OCI-LY7 (cell line): ENCODE measurements around the gene GDNF. TPM values are rescaled to one million over a fixed set of nuclear protein-coding genes. Genes with fewer than 3 reads are reported as not detected.

Experiments used
- BruUV-seq: library from RNA; stranded (reverse); fragments of 400-500 nt; replicated peaks from 2 replicates; lab custom pipeline; 2021; lab: Mats Ljungman, UMichigan
- CTCF ChIA-PET: fragments of 300-600 bp; sonication (Branson Sonifier 250); formaldehyde crosslinking; loops from one replicate; lab custom pipeline; 2022; ENCODE audit warnings: antibody characterized with exemption; ENCODE audit not compliant: unreplicated experiment; lab: Charles Lee
- POLR2A ChIA-PET: fragments of 300-600 bp; sonication (Branson Sonifier 250); formaldehyde crosslinking; loops from one replicate; lab custom pipeline; 2022; ENCODE audit warnings: antibody characterized with exemption; lab: Charles Lee
- DNase-seq: peaks from one replicate; pipeline ENCODE4 v3.0.0-alpha.2; 2015; ENCODE audit warnings: low spot score
- H2AFZ ChIP-seq: fragments of 200-600 bp; sonication (generic), shearing (Covaris generic); 2 replicates; pipeline ENCODE4 v1.6.1; 2014; ENCODE audit warnings: mild to moderate bottlenecking, antibody characterized with exemption, low read length, moderate library complexity
- H3K27ac ChIP-seq: fragments of 200-600 bp; sonication (generic); 2 replicates; pipeline ENCODE4 v1.5.1; 2014; ENCODE audit warnings: mixed run types, low read depth, mild to moderate bottlenecking, moderate library complexity, low read length, inconsistent platforms; ENCODE audit not compliant: poor library complexity, severe bottlenecking
- H3K36me3 ChIP-seq: fragments of 200-600 bp; sonication (generic); 2 replicates; pipeline ENCODE4 v1.6.1; 2014; ENCODE audit warnings: mild to moderate bottlenecking, antibody characterized with exemption, low read length, moderate library complexity, mixed read lengths; ENCODE audit not compliant: insufficient read depth
- H3K4me1 ChIP-seq: fragments of 200-600 bp; sonication (generic); 2 replicates; pipeline ENCODE4 v1.5.1; 2014; ENCODE audit warnings: mild to moderate bottlenecking, low read length; ENCODE audit not compliant: insufficient read depth, poor library complexity, severe bottlenecking
- H3K4me2 ChIP-seq: fragments of 200-600 bp; sonication (generic); 2 replicates; pipeline ENCODE4 v1.6.1; 2014; ENCODE audit warnings: mild to moderate bottlenecking, low read length
- H3K4me3 ChIP-seq: fragments of 200-600 bp; sonication (generic); 2 replicates; pipeline ENCODE4 v1.5.1; 2014; ENCODE audit warnings: mild to moderate bottlenecking, low read depth, low read length; ENCODE audit not compliant: poor library complexity, severe bottlenecking
- H3K79me2 ChIP-seq: fragments of 200-600 bp; sonication (generic); 2 replicates; pipeline ENCODE4 v1.6.1; 2016; ENCODE audit warnings: low read depth, mild to moderate bottlenecking, low read length, moderate library complexity, mixed read lengths; ENCODE audit not compliant: insufficient read depth
- H3K9me2 ChIP-seq: fragments of 200-600 bp; sonication (generic); 2 replicates; pipeline ENCODE4 v1.6.1; 2016; ENCODE audit warnings: mild to moderate bottlenecking, low read length, mixed read lengths; ENCODE audit not compliant: insufficient read depth
- H3K9me3 ChIP-seq: fragments of 200-600 bp; sonication (generic); 2 replicates; pipeline ENCODE4 v1.6.1; 2014; ENCODE audit warnings: mild to moderate bottlenecking, mixed run types, low read length, mixed read lengths
- H4K20me1 ChIP-seq: fragments of 200-600 bp; sonication (generic); 2 replicates; pipeline ENCODE4 v1.6.1; 2014; ENCODE audit warnings: mild to moderate bottlenecking, antibody characterized with exemption, low read length, moderate library complexity, mixed read lengths; ENCODE audit not compliant: insufficient read depth
- EZH2phosphoT487 ChIP-seq: fragments of 200-600 bp; sonication (generic); IDR thresholded peaks from 2 replicates; pipeline ENCODE4 v1.6.1; 2018; ENCODE audit warnings: low read depth, borderline replicate concordance, mild to moderate bottlenecking, mixed run types, antibody characterized with exemption, low read length, moderate library complexity, mixed read lengths
- intact Hi-C: fragments of 100-400 bp; cut with micrococcal nuclease; formaldehyde crosslinking; loops from one replicate; pipeline ENCODE4 v1.10.0; 2022; ENCODE audit not compliant: unreplicated experiment
- total RNA-seq, 2 experiments: library from RNA; depleted of rRNA in 1 of 2; stranded (reverse); fragments of >200 nt in 1 of 2; shearing (Covaris generic) in 1 of 2; gene quantifications; 2 replicates each; pipeline ENCODE4 v1.2.3, GENCODE V29; 2014 to 2022
- TF ChIP-seq, protein P1 (sequence below): fragments of 200-600 bp; sonication (generic); conservative IDR thresholded peaks from 2 replicates; pipeline ENCODE4 v1.5.1; 2014; ENCODE audit warnings: mild to moderate bottlenecking, antibody characterized with exemption, low read length, moderate library complexity, mixed read lengths

GDNF gene
- total RNA-seq, 2 experiments from 2014 or later = 0.03 TPM; not detected in 1

GRCh38 chr5:37844009-37844408 is 4.2 kb upstream of the GDNF start:
- intact Hi-C loops = no loop called here
- no peak for TF ChIP-seq EZH2phosphoT487
- TF ChIP-seq, protein P1, sequence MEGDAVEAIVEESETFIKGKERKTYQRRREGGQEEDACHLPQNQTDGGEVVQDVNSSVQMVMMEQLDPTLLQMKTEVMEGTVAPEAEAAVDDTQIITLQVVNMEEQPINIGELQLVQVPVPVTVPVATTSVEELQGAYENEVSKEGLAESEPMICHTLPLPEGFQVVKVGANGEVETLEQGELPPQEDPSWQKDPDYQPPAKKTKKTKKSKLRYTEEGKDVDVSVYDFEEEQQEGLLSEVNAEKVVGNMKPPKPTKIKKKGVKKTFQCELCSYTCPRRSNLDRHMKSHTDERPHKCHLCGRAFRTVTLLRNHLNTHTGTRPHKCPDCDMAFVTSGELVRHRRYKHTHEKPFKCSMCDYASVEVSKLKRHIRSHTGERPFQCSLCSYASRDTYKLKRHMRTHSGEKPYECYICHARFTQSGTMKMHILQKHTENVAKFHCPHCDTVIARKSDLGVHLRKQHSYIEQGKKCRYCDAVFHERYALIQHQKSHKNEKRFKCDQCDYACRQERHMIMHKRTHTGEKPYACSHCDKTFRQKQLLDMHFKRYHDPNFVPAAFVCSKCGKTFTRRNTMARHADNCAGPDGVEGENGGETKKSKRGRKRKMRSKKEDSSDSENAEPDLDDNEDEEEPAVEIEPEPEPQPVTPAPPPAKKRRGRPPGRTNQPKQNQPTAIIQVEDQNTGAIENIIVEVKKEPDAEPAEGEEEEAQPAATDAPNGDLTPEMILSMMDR = no peak
- no peak overlapping the region for H3K4me3 ChIP-seq
- no peaks in the 10 kb centered on the region for H3K9me2 ChIP-seq
- H3K79me2 ChIP-seq = no peaks in the 10 kb centered on the region
- H3K27ac ChIP-seq = no peak overlapping the region
- CTCF ChIA-PET = no interaction called here
- BruUV-seq = no TSS peak
- DNase-seq = no peak
- H3K9me3 ChIP-seq = no peaks in the 10 kb centered on the region
- H3K4me2 ChIP-seq = no peak overlapping the region
- POLR2A ChIA-PET = no interaction called here
- no peak overlapping the region for H2AFZ ChIP-seq
- H3K4me1 ChIP-seq = no peaks in the 10 kb centered on the region
- no peaks in the 10 kb centered on the region for H3K36me3 ChIP-seq
- H4K20me1 ChIP-seq = no peaks in the 10 kb centered on the region

DNA sequence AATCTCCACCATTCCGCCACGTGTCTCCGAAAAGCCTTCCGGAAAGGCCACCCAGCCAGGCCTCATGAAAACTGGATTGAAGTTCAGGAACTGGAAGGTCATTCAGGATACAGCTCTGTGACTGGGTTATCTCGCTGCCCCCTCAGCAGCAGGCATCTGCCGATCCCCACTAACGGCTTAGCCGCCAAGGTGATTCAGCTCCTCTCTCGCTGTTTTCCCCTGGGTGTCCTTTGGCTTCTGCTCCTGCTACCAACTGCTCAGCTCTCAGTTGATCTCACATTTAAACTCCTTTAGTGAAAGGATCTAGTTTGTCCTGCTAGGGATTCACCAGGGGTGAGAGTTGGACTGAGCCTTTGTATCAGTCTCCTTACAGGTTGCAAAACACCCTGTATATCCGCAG is 2.2 kb upstream of the GDNF start:
- no TSS peak for BruUV-seq
- Histone ChIP-seq H3K4me1 (no peaks in the 10 kb centered on the region), H3K4me3 (no peak overlapping the region)

GRCh38 chr5:37841203-37841602 is 1.4 kb upstream of the GDNF start:
- Histone ChIP-seq H2AFZ (no peak overlapping the region), H3K27ac (no peak overlapping the region), H3K4me3 (no peak overlapping the region), H3K9me3 (no peaks in the 10 kb centered on the region), H3K36me3 (no peaks in the 10 kb centered on the region), H3K4me1 (no peaks in the 10 kb centered on the region), H3K9me2 (no peaks in the 10 kb centered on the region), H3K79me2 (no peaks in the 10 kb centered on the region), H4K20me1 (no peaks in the 10 kb centered on the region), H3K4me2 (no peak overlapping the region)
- intact Hi-C loops = no loop called here
- CTCF ChIA-PET = no interaction called here
- BruUV-seq = no TSS peak
- DNase-seq = no peak
- TF ChIP-seq, protein P1 = no peak
- TF ChIP-seq EZH2phosphoT487 = no peak
- POLR2A ChIA-PET = interaction anchor here (0.6 to 1.0 kb wide), 2 partner anchors 11 to 23 kb away, joined by 3 read pairs; no protein-coding TSS in a partner anchor

More for the DNA sequence above, 2.2 kb upstream of the GDNF start:
- Histone ChIP-seq H3K27ac (no peak overlapping the region), H3K36me3 (no peaks in the 10 kb centered on the region), H4K20me1 (no peaks in the 10 kb centered on the region), H2AFZ (no peak overlapping the region), H3K4me2 (no peak overlapping the region), H3K9me2 (no peaks in the 10 kb centered on the region), H3K79me2 (no peaks in the 10 kb centered on the region), H3K9me3 (no peaks in the 10 kb centered on the region)
- DNase-seq = no peak
- POLR2A ChIA-PET = interaction anchor here (1.0 kb wide), 1 partner anchor 10 kb away, joined by 3 read pairs; no protein-coding TSS in a partner anchor
- CTCF ChIA-PET = no interaction called here
- intact Hi-C loops = no loop called here
- TF ChIP-seq EZH2phosphoT487 = no peak
- TF ChIP-seq, protein P1 = no peak
